Measurements from ENCODE around the gene HARBI1.

- TF ChIP-seq, protein P1, sequence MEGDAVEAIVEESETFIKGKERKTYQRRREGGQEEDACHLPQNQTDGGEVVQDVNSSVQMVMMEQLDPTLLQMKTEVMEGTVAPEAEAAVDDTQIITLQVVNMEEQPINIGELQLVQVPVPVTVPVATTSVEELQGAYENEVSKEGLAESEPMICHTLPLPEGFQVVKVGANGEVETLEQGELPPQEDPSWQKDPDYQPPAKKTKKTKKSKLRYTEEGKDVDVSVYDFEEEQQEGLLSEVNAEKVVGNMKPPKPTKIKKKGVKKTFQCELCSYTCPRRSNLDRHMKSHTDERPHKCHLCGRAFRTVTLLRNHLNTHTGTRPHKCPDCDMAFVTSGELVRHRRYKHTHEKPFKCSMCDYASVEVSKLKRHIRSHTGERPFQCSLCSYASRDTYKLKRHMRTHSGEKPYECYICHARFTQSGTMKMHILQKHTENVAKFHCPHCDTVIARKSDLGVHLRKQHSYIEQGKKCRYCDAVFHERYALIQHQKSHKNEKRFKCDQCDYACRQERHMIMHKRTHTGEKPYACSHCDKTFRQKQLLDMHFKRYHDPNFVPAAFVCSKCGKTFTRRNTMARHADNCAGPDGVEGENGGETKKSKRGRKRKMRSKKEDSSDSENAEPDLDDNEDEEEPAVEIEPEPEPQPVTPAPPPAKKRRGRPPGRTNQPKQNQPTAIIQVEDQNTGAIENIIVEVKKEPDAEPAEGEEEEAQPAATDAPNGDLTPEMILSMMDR (conservative IDR thresholded peaks at IDR 0.05; ENCODE audit: low read length): no peak
- TF ChIP-seq EZH2phosphoT487 (IDR thresholded peaks at IDR 0.05; ENCODE audit: borderline replicate concordance): no peak
Measured at GRCh38 chr11:46637546-46637945, 20.5 kb upstream of the HARBI1 start.
